Measurements from ENCODE around the gene PRRC2B.

PRRC2B gene

GRCh38 chr9:131473891-131474290 is 80.0 kb downstream of the PRRC2B start:
- no peak for DNase-seq

DNA sequence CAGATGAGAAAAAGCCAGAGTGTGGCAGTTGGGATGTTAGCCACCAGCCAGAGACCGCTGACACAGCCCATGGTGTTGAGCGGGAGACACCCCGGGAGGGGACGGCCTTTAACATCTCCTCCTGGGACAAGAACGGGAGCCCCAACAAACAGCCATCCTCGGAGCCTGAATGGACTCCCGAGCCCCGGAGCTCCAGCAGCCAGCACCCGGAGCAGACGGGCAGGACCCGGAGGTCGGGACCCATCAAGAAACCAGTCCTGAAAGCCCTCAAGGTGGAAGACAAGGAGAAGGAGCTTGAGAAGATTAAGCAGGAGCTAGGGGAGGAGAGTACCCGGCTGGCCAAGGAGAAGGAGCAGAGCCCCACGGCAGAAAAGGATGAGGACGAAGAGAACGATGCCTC is 80.8 kb downstream of the PRRC2B start:
- DNase-seq: no peak

DNA sequence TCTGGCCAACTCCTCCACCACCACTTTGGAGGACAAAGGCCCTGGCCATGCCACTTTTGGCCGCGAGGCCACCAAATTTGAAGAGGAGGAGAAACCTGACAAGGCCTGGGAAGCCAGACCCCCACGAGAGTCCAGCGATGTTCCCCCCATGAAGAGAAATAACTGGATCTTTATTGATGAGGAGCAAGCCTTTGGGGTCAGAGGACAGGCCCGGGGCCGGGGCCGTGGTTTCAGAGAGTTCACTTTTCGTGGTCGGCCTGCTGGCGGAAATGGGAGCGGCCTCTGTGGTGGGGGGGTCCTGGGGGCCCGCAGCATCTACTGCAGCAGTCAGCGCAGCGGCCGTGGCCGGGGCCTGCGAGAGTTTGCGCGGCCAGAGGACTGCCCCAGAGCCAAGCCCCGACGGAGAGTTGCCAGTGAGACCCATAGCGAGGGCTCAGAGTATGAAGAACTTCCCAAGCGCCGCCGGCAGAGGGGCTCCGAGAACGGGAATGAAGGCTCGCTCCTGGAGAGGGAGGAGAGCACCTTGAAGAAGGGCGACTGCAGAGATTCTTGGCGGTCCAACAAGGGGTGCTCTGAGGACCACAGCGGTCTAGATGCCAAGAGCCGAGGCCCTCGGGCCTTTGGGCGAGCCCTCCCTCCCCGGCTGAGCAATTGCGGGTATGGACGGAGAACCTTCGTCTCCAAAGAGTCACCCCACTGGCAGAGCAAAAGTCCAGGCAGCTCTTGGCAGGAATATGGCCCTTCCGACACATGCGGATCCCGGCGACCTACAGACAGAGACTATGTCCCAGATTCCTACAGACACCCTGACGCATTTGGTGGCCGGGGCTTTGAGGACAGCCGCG is 81.4 kb downstream of the PRRC2B start:
- DNase-seq: no peak

GRCh38 chr9:131475956-131476776 is 82.3 kb downstream of the PRRC2B start:
- no peak for DNase-seq

- no peak for DNase-seq
Measured at GRCh38 chr9:131476777-131477345, 83.0 kb downstream of the PRRC2B start.

GRCh38 chr9:131477367-131477766 is 83.5 kb downstream of the PRRC2B start:
- no peak for DNase-seq

- no peak for DNase-seq
Measured at GRCh38 chr9:131477816-131478419, 84.0 kb downstream of the PRRC2B start.

DNA sequence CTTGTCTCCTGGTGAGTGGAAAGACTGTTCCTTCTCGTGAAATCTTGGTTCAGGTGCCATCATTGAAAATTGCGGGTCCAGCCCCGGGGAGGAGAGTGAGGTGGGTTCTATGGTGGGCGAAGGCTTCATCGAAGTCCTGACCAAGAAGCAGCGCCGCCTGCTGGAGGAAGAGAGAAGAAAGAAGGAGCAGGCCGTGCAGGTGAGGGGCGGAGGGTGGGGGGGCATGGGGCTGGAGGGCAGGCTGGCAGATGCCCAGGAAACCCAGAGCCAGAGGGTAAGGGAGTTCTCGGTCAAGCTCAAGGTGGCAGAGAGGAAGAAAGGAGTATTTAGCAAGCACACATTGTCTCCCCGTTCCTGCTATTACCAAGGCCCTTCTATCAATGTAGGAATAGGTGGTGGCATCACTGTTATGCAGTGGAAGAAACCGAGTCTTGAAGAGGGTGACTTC is 84.6 kb downstream of the PRRC2B start:
- DNase-seq: peak in 1 of 2 donors; percentile 20

DNA sequence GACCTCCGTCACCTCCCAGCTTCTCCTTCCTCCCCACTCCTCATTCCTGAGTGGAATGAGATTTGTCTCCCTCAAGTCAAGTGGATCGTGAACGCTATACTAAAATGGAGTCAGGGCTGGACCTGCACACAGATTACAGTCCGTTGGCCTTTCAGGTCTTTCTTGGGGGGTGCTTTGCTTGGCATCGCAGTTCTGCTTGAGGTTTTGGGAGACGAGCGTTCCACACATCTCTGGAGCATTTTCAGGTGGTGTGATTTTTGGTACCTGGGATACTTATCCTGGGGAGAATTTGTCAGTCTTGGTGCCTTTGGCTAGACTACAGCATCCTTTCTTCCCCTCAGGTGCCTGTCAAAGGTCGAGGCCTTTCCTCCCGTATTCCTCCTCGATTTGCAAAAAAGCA is 85.0 kb downstream of the PRRC2B start:
- DNase-seq: no peak

DNA sequence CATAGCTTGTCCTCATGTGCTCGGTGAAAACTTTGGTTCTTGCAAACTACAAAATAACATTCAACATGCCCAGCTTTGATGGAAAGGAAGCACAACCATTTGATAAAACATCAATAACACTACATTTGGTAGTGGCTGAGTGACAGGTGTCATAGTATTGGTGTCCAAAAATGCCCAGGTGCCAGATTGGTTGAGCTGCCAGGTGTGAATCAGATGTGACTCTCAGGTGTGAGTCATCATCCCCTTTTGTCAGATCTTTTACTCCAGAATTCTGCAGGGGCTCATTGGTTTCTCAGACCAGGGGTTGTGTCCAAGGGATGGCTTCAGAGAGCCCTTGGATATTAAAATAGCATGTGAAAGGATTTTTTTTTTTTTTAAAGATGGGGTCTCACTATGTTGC is 86.4 kb downstream of the PRRC2B start:
- DNase-seq: no peak

GRCh38 chr9:131481441-131482342 is 87.8 kb downstream of the PRRC2B start:
- DNase-seq: no peak

DNA sequence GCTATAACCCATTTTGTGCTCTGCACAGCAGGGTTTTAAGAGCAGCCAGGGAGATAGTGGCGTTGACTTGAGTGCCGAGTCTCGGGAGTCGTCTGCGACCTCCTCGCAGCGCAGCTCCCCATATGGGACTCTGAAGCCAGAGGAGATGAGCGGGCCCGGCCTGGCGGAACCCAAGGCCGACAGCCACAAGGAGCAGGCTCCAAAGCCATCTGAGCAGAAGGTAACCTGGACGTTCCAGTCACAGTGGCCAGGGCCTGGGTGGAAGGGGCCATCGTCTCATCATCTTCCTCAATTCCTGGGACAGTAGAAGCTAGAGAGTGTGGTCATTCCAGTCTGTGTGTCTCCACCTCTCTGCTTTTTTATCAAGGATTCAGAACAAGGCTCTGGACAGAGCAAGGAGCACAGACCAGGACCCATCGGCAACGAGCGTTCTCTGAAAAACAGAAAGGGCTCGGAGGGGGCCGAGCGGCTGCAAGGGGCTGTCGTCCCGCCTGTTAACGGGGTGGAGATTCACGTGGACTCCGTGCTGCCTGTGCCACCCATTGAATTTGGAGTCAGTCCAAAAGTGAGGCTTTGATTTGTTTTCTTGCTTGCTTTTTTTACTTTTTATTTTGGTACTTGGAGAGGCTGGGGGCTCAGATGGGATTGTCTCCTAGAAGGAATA is 88.6 kb downstream of the PRRC2B start:
- no peak for DNase-seq

DNA sequence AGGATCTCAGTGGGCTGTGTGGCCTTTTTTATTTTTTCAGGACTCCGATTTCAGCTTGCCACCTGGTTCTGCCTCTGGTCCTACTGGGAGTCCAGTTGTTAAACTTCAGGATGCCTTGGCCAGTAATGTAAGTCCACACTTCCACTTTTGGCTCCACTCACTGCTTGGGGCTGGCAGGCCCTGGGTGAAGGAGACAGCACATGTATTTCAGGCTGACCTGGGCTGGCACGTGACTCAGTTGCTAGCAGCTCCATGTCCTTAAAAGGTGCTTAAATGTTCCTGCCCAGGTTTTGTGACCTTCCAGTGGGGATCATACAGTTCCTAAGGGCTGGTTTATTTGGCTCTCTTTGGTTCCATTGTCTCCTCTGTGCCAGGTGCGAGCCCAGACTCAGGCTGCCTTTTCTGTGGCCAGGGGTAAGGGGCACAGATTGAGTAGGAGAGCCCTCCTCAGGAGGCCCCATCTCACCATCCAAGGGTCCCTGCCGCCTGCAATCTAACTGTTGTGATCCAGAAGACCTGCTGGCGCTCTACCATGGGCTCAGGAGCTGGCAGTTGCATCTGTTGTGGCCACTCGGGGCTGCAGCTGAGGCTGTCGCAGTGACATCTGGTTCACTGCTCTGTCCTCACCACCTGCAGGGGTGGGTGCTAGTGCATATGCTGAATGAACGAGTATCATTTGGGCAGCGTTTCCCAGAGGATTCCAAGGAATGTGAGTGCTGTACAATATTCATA is 89.6 kb downstream of the PRRC2B start:
- no peak for DNase-seq

- no peak for DNase-seq
Measured at GRCh38 chr9:131484051-131484445, 90.2 kb downstream of the PRRC2B start.

GRCh38 chr9:131484560-131485185 is 90.8 kb downstream of the PRRC2B start:
- DNase-seq: no peak

GRCh38 chr9:131485206-131485605 is 91.3 kb downstream of the PRRC2B start:
- DNase-seq: no peak

GRCh38 chr9:131485728-131486422 is 92.0 kb downstream of the PRRC2B start:
- DNase-seq: no peak

- DNase-seq: no peak
Measured at GRCh38 chr9:131487001-131487400, 93.1 kb downstream of the PRRC2B start.

- no peak for DNase-seq
Measured at GRCh38 chr9:131487621-131488031, 93.7 kb downstream of the PRRC2B start.

GRCh38 chr9:131490514-131490913 is 96.6 kb downstream of the PRRC2B start:
- no peak for DNase-seq

Data from inflammatory macrophage treated with lipopolysaccharide for 1 hour (primary cell).